ENCODE data around the gene SP140. TPM values are rescaled to one million over a fixed set of nuclear protein-coding genes. Genes with fewer than 3 reads are reported as not detected.

SP140 gene
- total and polyA plus RNA-seq, 10 of the 15 experiments (the other 5 are each of a cell fraction or from before 2014, with no cell fraction given), result 61.7 to 164 (median 90.7) TPM

GRCh38 chr2:230326453-230327417 is 101.2 kb downstream of the SP140 start, which contains the start of gene SP140L (continued):
- TF ChIP-seq MLLT1 (IDR thresholded peaks at IDR 0.05) (peak; percentile 56; the same call in 1 of the 2 replicates), MYB (IDR thresholded peaks at IDR 0.05; ENCODE audit: borderline replicate concordance, low read depth, low read length) (no peak; the same call in 1 of the 2 replicates), SREBF1 (IDR thresholded peaks at IDR 0.05; ENCODE audit: low read length) (no peak), BHLHE40 (IDR thresholded peaks at IDR 0.05; ENCODE audit: borderline replicate concordance in 1 of 2, low read depth in 2 of 2, low read length in 1 of 2) (peak; percentile 25 to 63; a peak in 1 of 4 replicates), CHD4 (IDR thresholded peaks at IDR 0.05) (no peak), MTA2 (IDR thresholded peaks at IDR 0.05; ENCODE audit: low read depth) (peak; percentile 14; the same call in 1 of the 2 replicates), TBL1XR1 (IDR thresholded peaks at IDR 0.05; ENCODE audit: low read depth, low read length) (0 out of 2 replicates have a peak, but pooled peaks have one; percentile 19), ZSCAN29 (IDR thresholded peaks at IDR 0.05) (no peak), CBX5 (IDR thresholded peaks at IDR 0.05; ENCODE audit: low read depth) (0 out of 2 replicates have a peak, but pooled peaks have one; percentile 25), LARP7 (IDR thresholded peaks at IDR 0.05) (no peak), IKZF2 (IDR thresholded peaks at IDR 0.05) (no peak), NFIC (IDR thresholded peaks at IDR 0.05; ENCODE audit: low read depth, low read length) (peak; percentile 63), TAF1 (IDR thresholded peaks at IDR 0.05; ENCODE audit: borderline replicate concordance, low read depth, low read length) (peak; percentile 71; the same call in 1 of the 2 replicates), NRF1 (conservative IDR thresholded peaks at IDR 0.05; ENCODE audit: low read depth, low read length) (no peak), RUNX3 (IDR thresholded peaks at IDR 0.05; ENCODE audit: low read length) (0 out of 2 replicates have a peak, but pooled peaks have one; percentile 21), MXI1 (IDR thresholded peaks at IDR 0.05; ENCODE audit: low read depth, low read length) (no peak; the same call in 1 of the 2 replicates), SMAD5 (IDR thresholded peaks at IDR 0.05; ENCODE audit: low read depth) (peak; percentile 68; the same call in 1 of the 2 replicates), HCFC1 (IDR thresholded peaks at IDR 0.05; ENCODE audit: low read length) (peak; percentile 53), NR2C1 (IDR thresholded peaks at IDR 0.05) (peak; percentile 95), CHD1 (IDR thresholded peaks at IDR 0.05; ENCODE audit: low read depth, low read length) (no peak), MEF2A (IDR thresholded peaks at IDR 0.05; ENCODE audit: insufficient read depth, low read depth, low read length) (no peak), HDAC6 (IDR thresholded peaks at IDR 0.05; ENCODE audit: unreplicated experiment) (peak; percentile 49), JUNB (IDR thresholded peaks at IDR 0.05) (peak; percentile 30; the same call in 1 of the 2 replicates), POLR2A (IDR thresholded peaks at IDR 0.05; ENCODE audit: low read depth, low read length) (peak; percentile 81), RELA (IDR thresholded peaks at IDR 0.05; ENCODE audit: borderline replicate concordance, partially characterized antibody) (peak; percentile 9), SMC3 (IDR thresholded peaks at IDR 0.05; ENCODE audit: borderline replicate concordance, low read length) (0 out of 2 replicates have a peak, but pooled peaks have one; percentile 10)
- TF ChIP-seq, protein P1, sequence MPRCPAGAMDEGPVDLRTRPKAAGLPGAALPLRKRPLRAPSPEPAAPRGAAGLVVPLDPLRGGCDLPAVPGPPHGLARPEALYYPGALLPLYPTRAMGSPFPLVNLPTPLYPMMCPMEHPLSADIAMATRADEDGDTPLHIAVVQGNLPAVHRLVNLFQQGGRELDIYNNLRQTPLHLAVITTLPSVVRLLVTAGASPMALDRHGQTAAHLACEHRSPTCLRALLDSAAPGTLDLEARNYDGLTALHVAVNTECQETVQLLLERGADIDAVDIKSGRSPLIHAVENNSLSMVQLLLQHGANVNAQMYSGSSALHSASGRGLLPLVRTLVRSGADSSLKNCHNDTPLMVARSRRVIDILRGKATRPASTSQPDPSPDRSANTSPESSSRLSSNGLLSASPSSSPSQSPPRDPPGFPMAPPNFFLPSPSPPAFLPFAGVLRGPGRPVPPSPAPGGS (IDR thresholded peaks at IDR 0.05; ENCODE audit: borderline replicate concordance, insufficient read depth, low read depth, low read length, poor library complexity, severe bottlenecking), result peak; percentile 10
- TF ChIP-seq, protein P2, sequence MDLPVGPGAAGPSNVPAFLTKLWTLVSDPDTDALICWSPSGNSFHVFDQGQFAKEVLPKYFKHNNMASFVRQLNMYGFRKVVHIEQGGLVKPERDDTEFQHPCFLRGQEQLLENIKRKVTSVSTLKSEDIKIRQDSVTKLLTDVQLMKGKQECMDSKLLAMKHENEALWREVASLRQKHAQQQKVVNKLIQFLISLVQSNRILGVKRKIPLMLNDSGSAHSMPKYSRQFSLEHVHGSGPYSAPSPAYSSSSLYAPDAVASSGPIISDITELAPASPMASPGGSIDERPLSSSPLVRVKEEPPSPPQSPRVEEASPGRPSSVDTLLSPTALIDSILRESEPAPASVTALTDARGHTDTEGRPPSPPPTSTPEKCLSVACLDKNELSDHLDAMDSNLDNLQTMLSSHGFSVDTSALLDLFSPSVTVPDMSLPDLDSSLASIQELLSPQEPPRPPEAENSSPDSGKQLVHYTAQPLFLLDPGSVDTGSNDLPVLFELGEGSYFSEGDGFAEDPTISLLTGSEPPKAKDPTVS (IDR thresholded peaks at IDR 0.05; ENCODE audit: low read depth, low read length), result no peak

Data from GM12878 (cell line).